ENCODE results near the gene PNISR.

- TF ChIP-seq TRIM24 (CRISPR knock-in tag; IDR thresholded peaks at IDR 0.05): no peak
- TF ChIP-seq ZC3H4 (CRISPR knock-in tag; IDR thresholded peaks at IDR 0.05; ENCODE audit: borderline replicate concordance): no peak
- TF ChIP-seq FOXP4 (CRISPR knock-in tag; IDR thresholded peaks at IDR 0.05): no peak
- no peak for TF ChIP-seq CTCF (CRISPR knock-in tag; IDR thresholded peaks at IDR 0.05)
- TF ChIP-seq TAF1 (CRISPR knock-in tag; IDR thresholded peaks at IDR 0.05): no peak
- TF ChIP-seq SMC3 (IDR thresholded peaks at IDR 0.05; ENCODE audit: low read length): no peak
- TF ChIP-seq ZBTB7A (CRISPR knock-in tag; IDR thresholded peaks at IDR 0.05): no peak
These were observed 22.7 kb downstream of the PNISR start for GRCh38 chr6:99402448-99402847.

All from HepG2 (cell line).